CD4-positive, alpha-beta T cell treated with Interleukin-15 for 4 hours (primary cell): Measurements from ENCODE around the gene N4BP2.
"Not testable (repeated sequence)": the region's sequence is repeated elsewhere in the genome, so short reads cannot be mapped to it uniquely, and the experiment has no call there.

Source experiments
- DNase-seq: peaks from one replicate; pipeline ENCODE4 v3.0.0-alpha.2; 2020; ENCODE audit warnings: low spot score

The N4BP2 gene

GRCh38 chr4:40056716-40057585 is at the start of gene N4BP2:
N4BP2 (plus strand) TSS chr4:40056850; CDS start chr4:40097341, 40,491 bp downstream.
- DNase-seq: peak; percentile 73

GRCh38 chr4:40016007-40016406 is 40.6 kb upstream of the N4BP2 start:
- DNase-seq: no peak

GRCh38 chr4:40020221-40020620 is 36.4 kb upstream of the N4BP2 start:
- no peak for DNase-seq

GRCh38 chr4:40021116-40021515 is 35.5 kb upstream of the N4BP2 start:
- not testable (repeated sequence) for DNase-seq

- not testable (repeated sequence) for DNase-seq
Measured at GRCh38 chr4:40024049-40024448, 32.6 kb upstream of the N4BP2 start.

GRCh38 chr4:40032785-40033184 is 23.9 kb upstream of the N4BP2 start:
- no peak for DNase-seq

- no peak for DNase-seq
Measured at GRCh38 chr4:40033613-40034012, 23.0 kb upstream of the N4BP2 start.

GRCh38 chr4:40038977-40039376 is 17.7 kb upstream of the N4BP2 start:
- DNase-seq: no peak

GRCh38 chr4:40040908-40041307 is 15.7 kb upstream of the N4BP2 start:
- DNase-seq: no peak

GRCh38 chr4:40043786-40044185 is 12.9 kb upstream of the N4BP2 start:
- DNase-seq: no peak

GRCh38 chr4:40046311-40046980 is 10.2 kb upstream of the N4BP2 start:
- DNase-seq: no peak

GRCh38 chr4:40053161-40053560 is 3.5 kb upstream of the N4BP2 start:
- no peak for DNase-seq

GRCh38 chr4:40055511-40055862 is 1.2 kb upstream of the N4BP2 start:
- DNase-seq: peak; percentile 92

- DNase-seq: no peak
Measured at GRCh38 chr4:40055863-40056715, 561 bp upstream of the N4BP2 start.

GRCh38 chr4:40057586-40058091 is 989 bp downstream of the N4BP2 start:
- DNase-seq: peak; percentile 86

GRCh38 chr4:40058121-40058520 is 1.5 kb downstream of the N4BP2 start:
- no peak for DNase-seq

- DNase-seq: no peak
Measured at GRCh38 chr4:40058854-40059253, 2.2 kb downstream of the N4BP2 start.

- no peak for DNase-seq
Measured at GRCh38 chr4:40059362-40059761, 2.7 kb downstream of the N4BP2 start.

GRCh38 chr4:40065010-40065409 is 8.4 kb downstream of the N4BP2 start:
- no peak for DNase-seq

GRCh38 chr4:40066651-40067050 is 10.0 kb downstream of the N4BP2 start:
- DNase-seq: no peak

GRCh38 chr4:40070387-40070786 is 13.7 kb downstream of the N4BP2 start:
- DNase-seq: no peak

- DNase-seq: no peak
Measured at GRCh38 chr4:40086421-40086820, 29.8 kb downstream of the N4BP2 start.
